HCT116 (cell line): ENCODE results near the gene COMMD10. TPM values are rescaled to one million over a fixed set of nuclear protein-coding genes. Genes with fewer than 3 reads are reported as not detected.

Experiments used
- ATAC-seq: fragments of 200-7000 bp; cut with Tn5 transposase; 2 replicates; pipeline ENCODE4 v1.9.1; 2020; ENCODE audit warnings: mild to moderate bottlenecking, moderate library complexity
- BruUV-seq: library from RNA; stranded (reverse); fragments of 400-500 nt; replicated peaks from 2 replicates; lab custom pipeline; 2021; lab: Mats Ljungman, UMichigan
- CTCF ChIA-PET: fragments of 300-600 bp; sonication (Branson Sonifier 250); formaldehyde crosslinking; loops from one replicate; lab custom pipeline; 2021; ENCODE audit warnings: antibody characterized with exemption; lab: Charles Lee
- POLR2A ChIA-PET: fragments of 300-600, 350-600 bp; sonication (Branson Sonifier 250); formaldehyde crosslinking; loops from one replicate; lab custom pipeline; 2021; ENCODE audit warnings: antibody characterized with exemption; lab: Charles Lee
- RAD21 ChIA-PET, 2 experiments: fragments of 300-600 bp; sonication (Branson Sonifier 250); formaldehyde crosslinking; loops; one replicate each; lab custom pipeline; 2023; ENCODE audit warnings: low total read pairs in 2 of 2; ENCODE audit not compliant: uncharacterized antibody in 2 of 2, unreplicated experiment in 2 of 2, low non-redundant PET in 1 of 2; lab: Charles Lee
- DNase-seq: peaks from one replicate; pipeline ENCODE4 v3.0.0-alpha.2; 2010; ENCODE audit warnings: low read depth, low spot score
- H2AFZ ChIP-seq: fragments of 200-600 bp; shearing (Covaris generic), sonication (generic); 2 replicates; pipeline ENCODE4 v1.6.1; 2017; ENCODE audit warnings: low read depth, mixed run types, mixed read lengths, antibody characterized with exemption, low read length; ENCODE audit not compliant: poor library complexity, severe bottlenecking
- H3K27ac ChIP-seq: 2 replicates; pipeline ENCODE4 v1.5.1; 2012; ENCODE audit warnings: low read depth, low read length
- H3K27me3 ChIP-seq: fragments of 200-600 bp; sonication (generic); 2 replicates; pipeline ENCODE4 v1.6.1; 2016; ENCODE audit warnings: mixed run types, low read length, mixed read lengths; ENCODE audit not compliant: insufficient read depth
- H3K36me3 ChIP-seq, 2 experiments: fragments of 200-500 bp in 1 of 2; fragments of 200-600 bp in 1 of 2; sonication (Bioruptor generic) in 1 of 2; sonication (generic) in 1 of 2; 2 replicates each; pipeline versions ENCODE4 v1.5.1 to v1.6.1; 2014 to 2016; ENCODE audit warnings: low read length in 2 of 2, inconsistent platforms in 1 of 2, mixed read lengths in 1 of 2, mixed run types in 1 of 2; ENCODE audit not compliant: insufficient read depth in 2 of 2, control insufficient read depth in 1 of 2
- H3K4me1 ChIP-seq, 2 experiments: fragments of 200-600 bp in 1 of 2; sonication (generic) in 1 of 2; 2 replicates each; pipeline versions ENCODE4 v1.5.1 to v1.6.1; 2012 to 2017; ENCODE audit warnings: low read length in 2 of 2, inconsistent platforms in 1 of 2, mild to moderate bottlenecking in 1 of 2, mixed read lengths in 1 of 2, mixed run types in 1 of 2, moderate library complexity in 1 of 2; ENCODE audit not compliant: insufficient read depth in 2 of 2, control insufficient read depth in 1 of 2
- H3K4me2 ChIP-seq: fragments of 200-600 bp; sonication (generic); 2 replicates; pipeline ENCODE4 v1.6.1; 2017; ENCODE audit warnings: mixed run types, low read length, mixed read lengths
- H3K4me3 ChIP-seq, 2 experiments: fragments of 200-600 bp in 1 of 2; sonication (generic) in 1 of 2; replicated peaks in 1 of 2; 2 replicates each; pipeline ENCODE4 v1.5.1; 2011 to 2016; ENCODE audit warnings: low read length in 2 of 2, control low read depth in 1 of 2, low read depth in 1 of 2, mild to moderate bottlenecking in 1 of 2, mixed read lengths in 1 of 2, mixed run types in 1 of 2
- H3K79me2 ChIP-seq: fragments of 200-600 bp; sonication (generic); 2 replicates; pipeline ENCODE4 v1.6.1; 2017; ENCODE audit warnings: mild to moderate bottlenecking, mixed run types, low read length, moderate library complexity, mixed read lengths; ENCODE audit not compliant: insufficient read depth
- H3K9ac ChIP-seq: fragments of 200-600 bp; sonication (generic); 2 replicates; pipeline ENCODE4 v1.6.1; 2016; ENCODE audit warnings: low read length, mixed read lengths
- H3K9me2 ChIP-seq: fragments of 200-600 bp; sonication (generic), shearing (Covaris generic); 2 replicates; pipeline ENCODE4 v1.6.1; 2017; ENCODE audit warnings: mixed run types, mild to moderate bottlenecking, moderate library complexity; ENCODE audit not compliant: insufficient read depth
- H3K9me3 ChIP-seq, 2 experiments: fragments of 200-500 bp in 1 of 2; fragments of 200-600 bp in 1 of 2; sonication (Bioruptor generic) in 1 of 2; sonication (generic) in 1 of 2; 2 replicates each; pipeline ENCODE4 v1.6.1; 2014 to 2017; ENCODE audit warnings: low read length in 2 of 2, mixed read lengths in 2 of 2, inconsistent platforms in 1 of 2, low read depth in 1 of 2, mild to moderate bottlenecking in 1 of 2, mixed run types in 1 of 2, moderate library complexity in 1 of 2; ENCODE audit not compliant: control insufficient read depth in 1 of 2, insufficient read depth in 1 of 2
- H4K20me1 ChIP-seq: fragments of 200-600 bp; sonication (generic), shearing (Covaris generic); 2 replicates; pipeline ENCODE4 v1.6.1; 2017; ENCODE audit warnings: mixed run types, mild to moderate bottlenecking, moderate library complexity; ENCODE audit not compliant: insufficient read depth
- CBX3 ChIP-seq: IDR thresholded peaks from 2 replicates; pipeline ENCODE4 v1.6.1; 2012; ENCODE audit warnings: low read depth
- EGR1 ChIP-seq: IDR thresholded peaks from 2 replicates; pipeline ENCODE4 v1.6.1; 2012; ENCODE audit warnings: low read depth
- POLR2AphosphoS5 ChIP-seq: IDR thresholded peaks from 2 replicates; pipeline ENCODE4 v1.6.1; 2011; ENCODE audit warnings: mild to moderate bottlenecking, low read depth, low read length, moderate library complexity
- SIN3A ChIP-seq: IDR thresholded peaks from 2 replicates; pipeline ENCODE4 v1.6.1; 2012; ENCODE audit warnings: low read depth
- SP1 ChIP-seq: IDR thresholded peaks from 2 replicates; pipeline ENCODE4 v1.6.1; 2012; ENCODE audit warnings: low read depth
- SRF ChIP-seq: IDR thresholded peaks from 2 replicates; pipeline ENCODE4 v1.6.1; 2012; ENCODE audit warnings: low read depth
- intact Hi-C: fragments of 100-400 bp; cut with micrococcal nuclease; formaldehyde crosslinking; loops from 2 replicates; pipeline ENCODE4 v1.10.0; 2022
- total RNA-seq: library from RNA; stranded (reverse); gene quantifications from one replicate; pipeline ENCODE4 v1.2.1, GENCODE V29; 2021; ENCODE audit not compliant: unreplicated experiment
- TF ChIP-seq, protein P1 (sequence below): IDR thresholded peaks from 2 replicates; pipeline ENCODE4 v1.6.1; 2012
- TF ChIP-seq, protein P2 (sequence below): IDR thresholded peaks from 2 replicates; pipeline ENCODE4 v1.6.1; 2012
- TF ChIP-seq, protein P3 (sequence below): IDR thresholded peaks from 2 replicates; pipeline ENCODE4 v1.6.1; 2011; ENCODE audit warnings: mild to moderate bottlenecking, low read length, moderate library complexity; ENCODE audit not compliant: insufficient replicate concordance; ENCODE audit errors: extremely low read depth

COMMD10 gene
- total RNA-seq, 1 experiment from 2014 or later: 35.3 TPM

DNA sequence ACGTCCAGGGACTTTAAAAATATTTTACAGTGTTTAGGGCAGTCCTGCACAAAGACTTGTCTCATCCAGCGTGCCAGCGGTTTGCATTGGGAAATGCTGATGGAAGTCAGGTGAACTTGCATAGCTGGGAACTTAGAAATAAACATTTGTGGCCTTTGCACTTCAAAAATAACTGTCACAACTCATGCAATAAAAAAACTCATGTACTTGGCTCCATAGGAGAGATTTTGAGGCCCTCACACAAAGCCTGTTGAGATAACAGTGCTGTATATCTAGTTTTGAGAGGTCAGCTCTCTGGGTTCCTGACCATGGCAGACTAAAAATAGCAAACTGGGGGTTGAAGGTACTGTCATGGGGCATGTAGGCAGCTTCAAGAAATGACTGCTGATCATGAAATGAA lies 5.5 kb downstream of the COMMD10 start:
- Histone ChIP-seq H3K36me3 (peaks cover 9 to 37% of the 10 kb centered on the region in 2 experiments; a peak in 3 of 4 replicates), H3K4me2 (no peak overlapping the region), H3K27ac (no peak overlapping the region), H3K4me3 (no peak overlapping the region), H4K20me1 (no peaks in the 10 kb centered on the region), H3K9me3 (no peaks in the 10 kb centered on the region), H3K9me2 (no peaks in the 10 kb centered on the region), H3K79me2 (peaks cover 52% of the 10 kb centered on the region), H3K27me3 (no peaks in the 10 kb centered on the region), H3K4me1 (peaks cover 0 to 30% of the 10 kb centered on the region in 2 experiments; a peak in 2 of 4 replicates), H2AFZ (no peak overlapping the region), H3K9ac (no peak overlapping the region)
- DNase-seq: no peak
- BruUV-seq: no TSS peak
- ChIA-PET RAD21 (no interaction called here), POLR2A (no interaction called here), CTCF (no interaction called here)
- ATAC-seq: no peak
- intact Hi-C loops: no loop called here
- TF ChIP-seq SP1: no peak
- no peak for TF ChIP-seq CBX3
- TF ChIP-seq POLR2AphosphoS5: no peak
- TF ChIP-seq EGR1: no peak
- TF ChIP-seq SIN3A: no peak

DNA sequence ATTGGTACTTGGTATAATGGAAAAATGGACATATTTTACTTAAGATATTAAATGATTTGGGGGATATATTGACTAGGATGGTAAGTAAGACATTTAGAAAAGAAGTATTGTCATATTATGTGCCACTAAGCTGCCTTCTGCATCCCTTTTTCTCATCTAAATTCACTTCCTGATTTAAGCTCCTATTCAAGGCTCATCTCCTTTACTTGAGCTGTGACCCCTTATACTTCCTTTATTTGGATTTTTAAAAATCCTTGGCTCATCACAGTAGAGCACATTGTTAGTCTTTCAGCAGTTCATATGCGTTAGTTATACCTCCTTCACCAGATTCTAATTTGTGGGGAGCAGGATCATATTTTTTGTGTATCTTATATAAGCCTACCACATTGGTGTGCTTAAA lies 6.6 kb downstream of the COMMD10 start:
- CTCF ChIA-PET: no interaction called here
- peaks cover 9 to 43% of the 10 kb centered on the region in 2 experiments; a peak in 3 of 4 replicates for H3K36me3 ChIP-seq
- RAD21 ChIA-PET: no interaction called here
- H3K9ac ChIP-seq: no peak overlapping the region
- POLR2A ChIA-PET: no interaction called here
- intact Hi-C loops: no loop called here
- H3K79me2 ChIP-seq: peaks cover 41% of the 10 kb centered on the region
- no peaks in the 10 kb centered on the region for H4K20me1 ChIP-seq
- H3K27ac ChIP-seq: no peak overlapping the region
- no peak for ATAC-seq
- no peak overlapping the region for H2AFZ ChIP-seq
- no peaks in the 10 kb centered on the region for H3K9me3 ChIP-seq
- H3K4me2 ChIP-seq: no peak overlapping the region
- no peak overlapping the region for H3K4me3 ChIP-seq
- H3K9me2 ChIP-seq: no peaks in the 10 kb centered on the region
- no peaks in the 10 kb centered on the region for H3K27me3 ChIP-seq
- TF ChIP-seq SRF: no peak
- TF ChIP-seq, protein P1, sequence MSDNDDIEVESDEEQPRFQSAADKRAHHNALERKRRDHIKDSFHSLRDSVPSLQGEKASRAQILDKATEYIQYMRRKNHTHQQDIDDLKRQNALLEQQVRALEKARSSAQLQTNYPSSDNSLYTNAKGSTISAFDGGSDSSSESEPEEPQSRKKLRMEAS: no peak
- TF ChIP-seq, protein P2, sequence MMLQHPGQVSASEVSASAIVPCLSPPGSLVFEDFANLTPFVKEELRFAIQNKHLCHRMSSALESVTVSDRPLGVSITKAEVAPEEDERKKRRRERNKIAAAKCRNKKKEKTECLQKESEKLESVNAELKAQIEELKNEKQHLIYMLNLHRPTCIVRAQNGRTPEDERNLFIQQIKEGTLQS: no peak
- TF ChIP-seq, protein P3, sequence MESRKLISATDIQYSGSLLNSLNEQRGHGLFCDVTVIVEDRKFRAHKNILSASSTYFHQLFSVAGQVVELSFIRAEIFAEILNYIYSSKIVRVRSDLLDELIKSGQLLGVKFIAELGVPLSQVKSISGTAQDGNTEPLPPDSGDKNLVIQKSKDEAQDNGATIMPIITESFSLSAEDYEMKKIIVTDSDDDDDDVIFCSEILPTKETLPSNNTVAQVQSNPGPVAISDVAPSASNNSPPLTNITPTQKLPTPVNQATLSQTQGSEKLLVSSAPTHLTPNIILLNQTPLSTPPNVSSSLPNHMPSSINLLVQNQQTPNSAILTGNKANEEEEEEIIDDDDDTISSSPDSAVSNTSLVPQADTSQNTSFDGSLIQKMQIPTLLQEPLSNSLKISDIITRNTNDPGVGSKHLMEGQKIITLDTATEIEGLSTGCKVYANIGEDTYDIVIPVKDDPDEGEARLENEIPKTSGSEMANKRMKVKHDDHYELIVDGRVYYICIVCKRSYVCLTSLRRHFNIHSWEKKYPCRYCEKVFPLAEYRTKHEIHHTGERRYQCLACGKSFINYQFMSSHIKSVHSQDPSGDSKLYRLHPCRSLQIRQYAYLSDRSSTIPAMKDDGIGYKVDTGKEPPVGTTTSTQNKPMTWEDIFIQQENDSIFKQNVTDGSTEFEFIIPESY: no peak
- no peak for TF ChIP-seq CBX3
- DNase-seq: no peak
- H3K4me1 ChIP-seq: peaks cover 0 to 18% of the 10 kb centered on the region in 2 experiments; a peak in 2 of 4 replicates
- BruUV-seq: no TSS peak
